ENCODE measurements around the gene SLC30A1.
"Not testable (repeated sequence)": the region's sequence is repeated elsewhere in the genome, so short reads cannot be mapped to it uniquely, and the experiment has no call there.

The SLC30A1 gene

DNA sequence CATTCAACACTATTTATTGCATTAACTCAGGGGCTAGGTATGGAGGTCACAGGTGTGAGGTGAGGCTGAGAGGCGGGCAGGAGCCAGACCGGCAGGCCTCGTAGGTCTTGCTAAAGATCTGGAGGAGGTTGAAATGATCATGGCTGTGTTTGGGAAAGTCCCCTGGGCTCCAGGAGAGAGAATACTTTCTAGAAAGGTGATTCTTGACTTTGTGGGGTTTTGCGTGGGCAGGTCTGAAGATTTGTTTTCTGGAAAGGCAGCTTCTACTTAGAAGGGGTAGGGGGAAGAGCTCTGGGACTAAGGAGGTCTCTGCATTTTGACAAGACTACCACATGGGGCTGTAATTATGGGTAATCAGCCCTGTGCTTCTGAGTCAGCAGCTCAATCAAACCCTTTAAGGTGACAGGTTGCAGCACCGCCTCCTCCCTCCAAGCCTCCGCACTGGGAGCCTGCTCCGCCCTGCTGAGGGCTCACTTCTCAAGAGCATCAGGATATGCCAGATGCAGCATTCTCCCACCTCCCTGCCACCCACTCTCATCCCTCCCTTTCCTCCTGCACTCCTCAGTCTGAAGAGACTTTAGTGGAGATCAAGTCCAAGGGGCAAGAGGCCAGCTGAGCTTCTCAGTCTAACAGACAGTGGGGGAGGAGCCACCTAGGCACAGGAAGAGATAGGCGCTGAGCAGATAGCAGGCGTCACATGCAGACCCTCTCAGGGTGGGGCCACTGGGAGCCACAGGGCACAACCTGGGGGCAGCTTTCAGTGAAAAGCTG, 30.5 kb downstream of the SLC30A1 start:
- DNase-seq (ENCODE audit: low read depth), result no peak

DNA sequence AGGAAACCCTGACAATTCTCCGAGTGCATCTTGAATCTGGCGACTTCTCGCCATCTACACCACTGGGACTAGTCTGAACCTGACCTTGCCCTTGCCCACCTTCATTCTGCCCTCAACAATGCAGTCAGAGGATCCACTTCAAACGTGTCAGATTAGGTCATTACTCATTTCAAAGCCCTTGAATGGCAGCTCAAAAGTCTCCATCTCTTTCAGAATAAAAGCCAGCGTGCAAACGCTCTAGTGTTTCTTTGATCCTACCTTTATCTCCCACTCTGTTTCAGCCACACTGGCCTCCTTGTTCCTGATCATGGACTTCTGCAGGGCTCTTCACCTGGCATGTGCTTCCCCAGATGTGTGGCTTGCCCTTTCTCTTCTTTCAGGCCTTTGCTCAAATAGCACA, 31.3 kb downstream of the SLC30A1 start:
- DNase-seq (ENCODE audit: low read depth), result no peak

DNA sequence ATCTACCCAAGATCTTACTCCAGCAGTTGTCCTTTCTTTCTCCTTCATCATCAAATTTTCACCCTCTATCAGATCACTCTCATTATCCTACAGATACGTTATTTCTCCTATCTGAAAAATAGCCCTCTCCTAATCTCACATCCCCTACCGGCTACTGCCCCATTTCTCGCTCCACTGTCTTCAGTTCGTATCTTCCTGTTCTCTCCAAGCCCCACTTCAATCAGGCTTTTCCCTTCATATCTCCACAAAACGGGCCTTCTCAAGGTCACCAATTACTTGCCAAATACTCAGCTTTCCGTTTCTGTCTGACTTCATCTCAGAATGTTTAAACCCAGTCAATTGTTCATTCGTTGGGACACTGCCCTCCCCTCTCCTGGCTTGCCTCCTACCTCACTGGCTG, 32.4 kb downstream of the SLC30A1 start:
- DNase-seq (ENCODE audit: low read depth), result no peak

DNA sequence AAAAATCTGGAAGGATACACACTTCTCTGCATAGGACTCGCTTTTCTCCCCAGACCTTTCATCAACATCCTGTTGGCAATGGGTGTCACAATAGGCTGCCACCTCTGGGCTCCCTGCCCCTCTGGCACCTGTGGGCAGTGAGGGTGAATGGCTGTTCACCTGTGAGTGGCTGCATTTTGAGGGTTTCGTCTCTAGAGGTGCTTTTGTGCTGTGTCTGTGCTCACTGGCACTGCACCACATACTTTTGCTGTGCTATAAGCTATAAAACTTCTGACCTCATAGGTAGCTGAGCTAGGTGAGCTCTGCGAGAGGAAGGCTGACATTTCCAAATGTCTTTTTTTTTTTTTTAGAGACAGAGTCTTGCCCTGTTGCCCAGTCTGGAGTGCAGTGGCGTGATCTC, 35.9 kb downstream of the SLC30A1 start:
- no peak for DNase-seq (ENCODE audit: low read depth)

DNA sequence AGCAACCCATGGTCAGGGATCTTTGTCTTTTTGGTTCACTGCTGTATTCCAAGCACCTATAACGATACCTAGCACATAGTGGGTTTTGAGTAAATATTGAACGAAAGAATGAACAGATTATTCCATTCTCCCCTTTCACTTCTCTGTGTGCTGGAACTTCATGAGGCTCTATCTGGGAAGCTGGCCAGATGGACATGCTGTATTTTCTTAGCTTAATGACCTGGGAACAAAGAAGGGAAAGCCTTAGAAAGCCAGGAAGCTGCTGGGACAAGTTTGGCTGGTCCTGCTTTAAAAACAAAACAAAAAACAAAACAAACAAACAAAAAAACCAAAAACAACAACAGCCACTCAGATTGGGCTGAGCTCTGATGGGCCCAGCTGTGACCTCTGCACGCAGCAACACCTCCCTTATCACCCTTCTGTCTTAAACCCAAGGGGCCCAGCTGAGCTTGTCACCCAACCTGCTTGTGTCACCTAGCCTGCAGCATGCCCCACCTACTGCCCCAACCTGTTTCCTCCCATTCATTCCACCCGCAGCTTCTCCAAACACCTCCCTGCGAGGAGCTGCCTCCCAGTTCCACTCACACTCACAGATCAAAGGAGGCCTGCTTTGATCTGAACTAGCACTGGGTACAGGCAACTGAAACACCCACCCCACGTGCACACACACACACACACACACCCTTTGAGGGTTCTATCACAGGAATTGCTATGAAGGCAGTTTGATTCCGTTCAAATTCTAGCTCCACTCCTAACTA, 37.1 kb downstream of the SLC30A1 start:
- peak; percentile 33 for DNase-seq (ENCODE audit: low read depth)

DNA sequence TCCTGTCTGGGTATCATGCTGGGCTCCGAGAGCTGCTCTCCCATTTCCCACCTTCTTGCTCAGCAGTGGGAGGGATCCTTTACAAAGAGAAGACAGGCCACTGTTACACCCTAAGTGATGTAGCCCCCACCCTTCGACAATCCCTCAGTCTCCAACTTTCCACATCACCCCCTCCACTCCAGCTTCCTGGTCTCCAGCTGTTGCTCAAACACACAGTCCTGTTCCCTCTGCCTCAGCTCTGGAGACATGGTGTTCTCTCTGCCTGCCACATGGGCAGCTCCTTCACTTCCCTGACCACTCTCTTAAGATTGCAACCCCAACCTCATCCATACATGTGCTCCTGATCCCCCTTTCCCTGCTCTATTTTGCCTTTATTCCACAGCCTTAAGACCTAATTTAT, 37.7 kb downstream of the SLC30A1 start:
- DNase-seq (ENCODE audit: low read depth), result no peak

DNA sequence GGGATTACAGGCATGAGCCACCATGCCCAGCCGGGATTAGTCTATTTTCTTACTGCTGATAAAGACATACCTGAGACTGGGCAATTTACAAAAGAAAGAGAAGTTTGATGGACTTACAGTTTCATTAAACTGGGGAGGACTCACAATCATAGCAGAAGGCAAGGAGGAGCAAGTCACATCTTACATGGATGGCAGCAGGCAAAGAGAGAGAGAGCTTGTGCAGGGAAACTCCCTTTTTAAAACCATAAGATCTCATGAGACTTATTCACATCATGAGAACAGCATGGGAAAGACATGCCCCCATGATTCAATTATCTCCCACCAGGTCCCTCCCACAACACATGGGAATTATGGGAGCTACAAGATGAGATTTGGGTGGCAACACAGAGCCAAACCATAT, 38.1 kb downstream of the SLC30A1 start:
- DNase-seq (ENCODE audit: low read depth), result not testable (repeated sequence)

DNA sequence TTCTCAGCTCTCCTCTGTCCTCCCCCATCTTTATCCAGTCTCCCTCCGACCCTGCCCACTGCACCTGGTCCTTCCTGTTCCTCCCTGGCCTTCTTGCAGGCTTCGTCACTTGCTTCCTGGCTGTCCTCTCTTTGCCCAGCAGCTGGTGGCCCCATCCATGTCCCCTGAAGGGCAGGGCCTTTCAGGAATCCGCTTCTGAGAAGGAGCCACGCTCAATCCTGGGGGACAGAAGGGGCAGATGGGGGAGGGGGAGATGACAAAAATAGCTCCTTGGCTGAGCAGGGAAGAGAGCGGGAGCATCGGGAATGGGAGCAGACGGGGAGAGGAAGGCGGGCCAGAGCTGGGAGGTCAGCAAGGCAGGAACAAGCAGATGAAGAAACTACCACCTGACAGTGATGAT, 40.7 kb downstream of the SLC30A1 start:
- no peak for DNase-seq (ENCODE audit: low read depth)

DNA sequence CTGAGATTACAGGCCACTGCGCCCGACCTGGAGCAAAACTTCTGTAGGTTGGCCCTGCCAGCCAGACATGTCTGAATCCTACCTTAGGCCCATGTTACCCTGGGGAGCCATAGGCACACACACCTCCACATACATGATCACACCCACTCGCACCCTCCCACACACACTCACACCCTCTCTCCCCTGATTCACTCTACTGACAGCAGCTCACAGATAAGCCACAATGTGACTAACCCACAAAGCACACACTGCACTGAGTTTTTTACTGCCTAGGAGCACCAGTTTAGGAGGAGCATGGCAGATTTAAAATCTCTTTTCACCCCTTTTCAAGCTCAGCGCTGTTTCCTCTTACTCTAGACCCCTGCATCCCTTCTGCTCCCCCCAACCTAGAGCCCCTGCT, 41.7 kb downstream of the SLC30A1 start:
- no peak for DNase-seq (ENCODE audit: low read depth)

DNA sequence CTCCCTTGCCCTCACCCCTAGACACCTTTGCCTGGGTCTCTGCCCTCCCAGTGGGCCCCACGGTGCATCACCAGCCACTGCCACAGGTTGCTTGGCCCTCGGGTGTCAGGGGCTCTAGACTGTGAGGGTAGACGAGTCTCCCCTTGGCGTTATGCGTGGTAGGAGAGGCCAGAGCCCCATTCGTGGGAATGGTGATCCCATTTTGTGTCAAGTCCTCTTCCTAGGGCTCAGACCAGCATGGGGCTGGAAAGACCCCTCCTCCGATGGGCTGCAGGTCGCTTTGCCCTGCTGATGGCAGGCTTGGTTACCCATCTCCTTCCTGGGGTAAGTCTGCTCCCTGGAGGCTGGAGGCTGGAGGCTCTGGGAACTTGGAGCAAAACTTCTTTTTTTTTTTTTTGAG, 42.4 kb downstream of the SLC30A1 start:
- DNase-seq (ENCODE audit: low read depth), result no peak

DNA sequence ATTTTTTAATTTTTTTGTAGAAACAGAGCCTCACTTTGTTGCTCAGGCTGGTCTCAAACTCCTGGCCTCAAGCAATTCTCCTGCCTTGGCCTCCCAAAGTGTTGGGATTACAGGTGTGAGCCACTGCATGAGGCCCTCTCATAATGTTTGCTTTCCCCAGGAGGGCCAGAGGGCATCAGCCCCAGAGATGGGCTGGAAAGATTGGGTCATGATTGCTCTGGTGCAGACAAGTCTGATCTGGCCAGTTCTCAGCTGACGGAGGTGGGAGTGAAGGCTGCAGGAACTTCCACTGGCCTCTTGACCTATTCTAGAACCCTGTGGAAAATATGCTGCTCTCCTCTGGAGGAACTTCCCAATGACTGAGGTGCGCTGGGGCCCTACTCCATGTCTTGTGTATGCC, 43.6 kb downstream of the SLC30A1 start:
- DNase-seq (ENCODE audit: low read depth), result no peak

DNA sequence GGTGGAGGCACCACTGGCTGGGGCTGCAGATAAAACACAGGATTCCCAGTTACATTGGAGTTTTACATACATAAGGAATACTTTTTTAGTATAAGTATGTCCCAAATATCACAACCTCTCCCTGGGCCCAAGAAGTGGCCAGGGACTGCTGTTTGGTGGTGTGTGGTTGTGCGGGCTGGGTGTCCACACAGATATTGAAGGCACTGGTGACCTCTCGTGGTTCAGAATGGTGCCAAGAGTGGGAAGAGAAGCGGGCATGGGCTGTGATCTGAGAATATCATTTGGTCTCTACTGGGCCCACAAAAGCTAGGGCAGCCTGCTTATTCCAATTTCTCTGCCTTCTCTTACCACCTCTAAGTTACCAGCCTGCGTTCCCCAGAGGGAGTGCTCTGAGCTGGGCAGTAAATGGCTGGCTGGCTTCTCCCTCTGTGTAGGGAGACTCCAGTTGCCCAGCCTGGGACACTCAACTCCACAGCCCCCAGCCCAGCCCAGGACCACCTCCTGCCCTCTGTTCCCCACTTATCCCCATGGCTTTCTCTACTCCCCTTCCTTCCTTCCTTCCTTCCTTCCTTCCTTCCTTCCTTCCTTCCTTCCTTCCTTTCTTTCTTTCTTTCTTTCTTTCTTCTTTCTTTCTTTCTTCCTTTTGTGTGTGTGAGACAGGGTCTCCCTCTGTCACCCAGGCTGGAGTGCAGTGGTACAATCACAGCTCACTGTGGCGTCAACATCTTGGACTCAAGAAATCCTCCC, 44.2 kb downstream of the SLC30A1 start:
- no peak for DNase-seq (ENCODE audit: low read depth)

DNA sequence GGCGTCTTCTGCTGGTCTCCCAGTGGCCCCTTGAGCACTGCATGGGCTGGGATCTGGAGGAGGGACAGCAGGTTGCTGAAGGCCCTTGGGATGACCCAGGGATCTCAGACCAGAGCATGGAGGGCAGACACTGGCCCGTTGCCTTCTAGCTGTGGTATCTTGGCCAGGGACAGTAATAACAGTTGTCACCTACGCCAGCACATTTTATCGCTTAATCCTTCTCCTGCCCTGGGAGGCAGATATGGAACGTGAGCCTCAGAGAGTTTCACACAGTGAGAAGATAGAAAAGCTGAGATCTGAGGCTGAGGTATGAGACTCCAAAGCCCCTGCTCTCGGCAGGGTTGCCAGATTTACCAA, 46.9 kb downstream of the SLC30A1 start:
- DNase-seq (ENCODE audit: low read depth), result no peak

DNA sequence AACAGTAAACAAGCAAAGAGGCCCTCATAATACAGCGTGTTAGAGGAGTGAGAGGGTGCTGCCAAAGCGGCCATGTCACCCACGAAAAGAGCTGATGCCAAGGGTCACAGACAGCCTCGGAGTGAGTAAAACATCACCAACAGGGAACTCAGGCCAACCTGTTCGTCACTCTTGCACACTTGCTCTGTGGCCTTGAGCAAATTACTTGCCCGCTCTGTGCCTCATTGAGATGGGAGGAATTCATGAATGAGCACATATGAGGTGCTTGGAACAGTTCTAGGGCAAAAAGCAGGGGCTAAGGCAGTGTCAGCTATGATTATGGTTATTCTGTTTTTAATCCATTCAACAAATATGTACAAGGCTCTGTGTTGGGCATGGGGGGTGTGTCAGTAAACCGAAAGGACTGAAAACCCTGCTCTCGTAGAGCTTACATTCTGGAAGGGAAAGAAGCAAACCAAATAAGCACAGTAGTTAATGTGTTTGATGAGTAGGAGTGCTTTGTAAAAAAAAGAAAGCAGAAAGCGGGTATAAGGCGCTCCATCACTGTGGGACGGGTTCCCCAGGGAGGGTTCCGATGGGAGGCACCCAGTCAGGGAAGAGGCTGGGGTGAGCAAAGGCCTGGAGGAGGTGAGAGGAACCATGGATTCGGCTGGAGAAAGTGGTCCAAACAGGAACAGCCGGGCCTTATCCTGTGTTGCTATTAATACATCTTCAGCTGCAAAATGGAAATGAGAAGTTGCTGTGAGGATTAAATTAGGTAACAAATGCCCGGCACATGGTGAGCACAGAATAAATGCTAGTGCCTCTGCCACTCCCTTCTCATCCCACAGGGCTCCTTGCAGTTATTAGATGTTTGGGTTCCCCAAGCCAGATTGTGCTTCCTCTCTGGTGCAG, 47.5 kb downstream of the SLC30A1 start:
- DNase-seq (ENCODE audit: low read depth), result no peak

DNA sequence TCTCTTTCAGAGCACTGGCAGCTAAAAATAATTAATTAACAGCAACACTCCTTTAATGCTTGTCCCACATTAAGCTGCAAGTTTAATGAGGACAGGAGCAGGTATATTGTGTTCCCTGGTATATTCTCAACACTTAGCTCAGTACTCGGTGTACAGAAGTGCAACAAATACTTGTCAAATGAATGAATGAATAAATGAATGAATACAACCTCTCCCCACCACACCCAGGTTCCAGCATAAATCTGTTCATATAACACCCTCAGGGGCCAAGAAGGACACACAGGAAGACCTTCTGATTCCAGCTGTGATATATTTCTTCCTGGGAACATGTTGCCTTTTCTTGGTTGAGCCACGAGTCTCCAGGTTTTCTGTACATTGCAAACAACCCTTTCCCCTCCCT, 48.9 kb downstream of the SLC30A1 start:
- DNase-seq (ENCODE audit: low read depth), result no peak

DNA sequence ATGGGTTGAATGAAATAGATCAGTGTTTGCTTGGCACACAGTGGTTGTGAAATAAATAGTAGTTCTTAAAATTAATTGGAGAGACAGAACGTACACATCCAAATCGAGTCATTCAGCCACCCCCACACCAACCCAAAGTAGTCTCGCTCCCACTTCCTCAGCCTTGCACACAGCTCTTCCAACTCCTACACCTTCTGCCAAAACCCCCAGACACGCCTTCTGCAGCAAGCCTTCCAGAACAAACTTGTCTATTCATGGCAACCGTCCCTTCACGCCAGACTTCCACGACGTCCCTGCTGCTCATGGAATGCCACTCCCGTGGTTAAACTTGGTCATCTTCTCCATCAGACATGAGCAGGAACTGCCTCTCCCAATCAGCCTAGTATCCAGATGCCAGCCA, 49.5 kb downstream of the SLC30A1 start:
- DNase-seq (ENCODE audit: low read depth), result no peak

DNA sequence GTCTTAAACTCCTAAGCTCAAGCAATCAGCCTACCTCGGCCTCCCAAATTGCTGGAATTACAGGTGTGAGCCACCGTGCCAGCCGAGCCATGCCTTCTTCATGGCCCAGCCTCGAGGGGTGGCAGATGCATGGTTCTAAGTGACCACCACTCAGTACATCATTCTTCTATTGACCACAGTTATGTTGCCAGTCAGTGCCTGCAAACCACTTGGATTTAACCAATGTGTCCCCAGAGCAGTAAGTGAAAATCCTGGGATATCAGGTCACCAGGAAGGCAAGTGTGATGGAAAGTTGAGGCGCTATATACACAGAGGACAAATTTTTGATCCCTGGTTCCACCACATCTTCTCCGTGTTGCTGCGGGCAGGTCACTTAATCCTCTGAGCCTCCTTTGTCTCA, 50.0 kb downstream of the SLC30A1 start:
- no peak for DNase-seq (ENCODE audit: low read depth)

DNA sequence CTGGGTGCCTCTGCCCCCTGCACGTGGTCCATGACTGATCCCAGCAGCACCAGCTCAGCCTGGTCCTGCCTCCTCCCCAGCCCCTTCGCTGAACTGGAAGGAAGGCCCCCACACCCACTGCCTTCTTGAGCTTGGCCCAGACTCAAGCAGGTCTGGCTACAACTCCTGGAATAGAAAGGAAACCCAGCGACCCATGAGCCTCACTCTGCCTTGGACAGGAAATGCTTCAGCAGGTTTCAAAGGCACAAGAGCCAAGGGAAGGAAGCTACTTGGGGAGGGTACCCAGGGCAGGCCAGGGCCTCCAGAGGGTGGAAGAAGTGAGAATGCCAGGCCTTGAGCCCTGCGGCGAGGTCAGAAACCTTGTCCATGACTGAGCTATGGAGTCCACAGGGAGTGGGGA, 51.1 kb downstream of the SLC30A1 start:
- no peak for DNase-seq (ENCODE audit: low read depth)

DNA sequence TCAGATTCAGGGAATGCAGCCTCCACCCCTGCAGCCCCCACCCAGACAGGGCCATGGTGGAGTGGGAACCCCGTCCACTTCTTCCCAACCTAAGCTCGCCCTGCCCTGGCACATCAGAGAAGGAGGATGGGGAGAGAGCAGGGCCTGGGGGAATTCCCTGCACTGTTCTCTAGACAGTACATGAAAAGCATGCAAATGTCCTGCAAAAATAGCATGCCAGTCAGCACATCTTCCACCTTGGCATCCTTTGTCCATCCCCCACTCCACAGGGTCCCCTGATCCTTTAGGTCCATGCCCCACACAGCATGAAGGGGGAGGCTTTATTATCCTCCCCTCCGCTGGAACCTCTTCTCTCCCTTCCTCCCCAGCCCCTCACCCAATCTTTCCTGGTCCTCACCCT, 52.0 kb downstream of the SLC30A1 start:
- no peak for DNase-seq (ENCODE audit: low read depth)

DNA sequence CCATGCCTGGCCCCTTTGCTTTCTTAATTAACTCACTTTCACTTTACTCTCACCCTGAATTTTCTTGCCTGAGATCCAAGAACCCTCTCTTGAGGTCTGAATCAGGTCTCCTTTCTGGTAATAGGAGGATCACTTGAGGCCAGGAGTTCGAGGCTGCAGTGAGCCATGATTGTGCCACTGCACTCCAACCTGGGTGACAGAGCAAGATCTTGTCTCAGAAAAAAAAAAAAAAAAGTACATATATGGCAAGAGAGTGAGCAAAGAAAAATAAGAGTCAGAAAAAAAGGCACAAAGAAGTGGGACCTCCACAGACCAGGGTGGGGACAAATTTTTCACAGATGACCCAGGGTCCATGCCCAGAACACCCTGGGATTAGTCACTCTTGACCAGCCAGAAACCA, 52.9 kb downstream of the SLC30A1 start:
- no peak for DNase-seq (ENCODE audit: low read depth)

DNA sequence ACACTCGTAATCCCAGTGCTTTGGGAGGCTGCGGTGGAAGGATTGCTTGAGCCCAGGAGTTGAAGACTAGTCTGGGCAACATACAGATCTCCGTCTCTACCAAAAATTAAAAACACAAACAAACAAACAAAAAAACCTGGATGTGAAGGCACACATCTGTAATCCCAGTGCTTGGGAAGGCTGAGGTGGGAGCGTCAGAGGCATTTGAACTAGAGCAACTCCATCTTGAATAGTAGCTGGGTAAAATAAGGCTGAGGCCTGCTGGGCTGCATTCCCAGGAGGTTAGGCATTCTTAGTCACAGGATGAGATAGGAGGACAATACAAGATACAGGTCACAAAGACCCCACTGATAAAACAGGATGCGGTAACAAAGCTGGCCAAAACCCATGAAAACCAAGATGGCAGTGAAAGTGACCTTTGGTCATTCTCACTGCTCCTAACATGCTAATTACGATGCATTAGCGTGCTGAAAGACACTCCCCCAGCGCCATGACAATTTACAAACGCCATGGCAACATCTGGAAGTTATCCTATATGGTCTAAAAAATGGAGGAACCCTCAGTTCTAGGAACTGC, 53.8 kb downstream of the SLC30A1 start:
- no peak for DNase-seq (ENCODE audit: low read depth)

DNA sequence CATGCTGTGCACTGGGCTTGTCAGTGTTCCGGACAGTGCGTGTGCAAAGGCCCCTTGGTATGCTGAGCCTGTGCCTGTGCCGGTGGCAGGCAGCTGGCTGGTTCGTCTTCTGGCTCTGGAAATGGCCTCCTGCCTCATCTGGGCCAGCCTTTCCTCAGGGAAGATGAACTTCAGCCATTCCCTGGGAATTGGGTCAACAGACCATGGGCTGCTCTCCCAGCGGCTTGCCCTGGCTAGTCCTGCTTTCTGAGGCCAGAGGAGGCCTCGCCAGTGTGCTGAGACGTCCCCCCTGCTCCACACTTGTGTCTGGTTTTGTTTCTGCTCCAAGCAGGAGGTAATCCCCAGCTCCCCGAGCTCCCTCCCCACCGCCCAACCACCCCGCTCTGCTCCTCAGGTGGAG, 54.4 kb downstream of the SLC30A1 start:
- no peak for DNase-seq (ENCODE audit: low read depth)
